DND-41 (cell line): ENCODE results near the gene RNU6-1.

ENCODE experiments used
- EZH2 ChIP-seq: IDR thresholded peaks from 3 replicates; pipeline ENCODE4 v1.6.1; 2012; ENCODE audit warnings: borderline replicate concordance, low read depth, mild to moderate bottlenecking, moderate library complexity, low read length, inconsistent platforms; ENCODE audit not compliant: severe bottlenecking
- TF ChIP-seq, protein P1 (sequence below): IDR thresholded peaks from 2 replicates; pipeline ENCODE4 v1.5.1; 2012; ENCODE audit warnings: borderline replicate concordance, low read length, moderate library complexity, mild to moderate bottlenecking; ENCODE audit not compliant: poor library complexity, severe bottlenecking; ENCODE audit errors: extremely low read depth

DNA sequence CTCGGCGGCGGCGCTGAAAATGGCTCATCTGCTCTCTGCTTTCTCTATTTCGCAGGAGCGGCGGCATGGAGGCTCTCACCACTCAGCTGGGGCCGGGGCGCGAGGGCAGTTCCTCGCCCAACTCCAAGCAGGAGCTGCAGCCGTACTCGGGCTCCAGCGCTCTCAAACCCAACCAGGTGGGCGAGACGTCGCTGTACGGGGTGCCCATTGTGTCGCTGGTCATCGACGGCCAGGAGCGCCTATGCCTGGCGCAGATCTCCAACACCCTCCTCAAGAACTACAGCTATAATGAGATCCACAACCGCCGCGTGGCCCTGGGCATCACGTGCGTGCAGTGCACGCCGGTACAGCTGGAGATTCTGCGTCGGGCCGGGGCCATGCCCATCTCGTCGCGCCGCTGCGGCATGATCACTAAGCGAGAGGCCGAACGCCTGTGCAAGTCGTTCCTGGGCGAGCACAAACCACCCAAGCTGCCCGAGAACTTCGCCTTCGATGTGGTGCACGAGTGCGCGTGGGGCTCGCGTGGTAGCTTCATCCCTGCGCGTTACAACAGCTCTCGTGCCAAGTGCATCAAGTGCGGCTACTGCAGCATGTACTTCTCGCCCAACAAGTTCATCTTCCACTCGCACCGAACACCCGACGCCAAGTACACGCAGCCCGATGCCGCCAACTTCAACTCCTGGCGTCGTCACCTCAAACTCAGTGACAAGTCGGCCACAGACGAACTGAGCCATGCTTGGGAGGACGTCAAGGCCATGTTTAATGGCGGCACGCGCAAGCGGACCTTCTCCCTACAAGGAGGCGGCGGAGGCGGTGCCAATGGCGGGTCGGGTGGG is 13.7 kb downstream of the RNU6-1 start:
- TF ChIP-seq, protein P1, sequence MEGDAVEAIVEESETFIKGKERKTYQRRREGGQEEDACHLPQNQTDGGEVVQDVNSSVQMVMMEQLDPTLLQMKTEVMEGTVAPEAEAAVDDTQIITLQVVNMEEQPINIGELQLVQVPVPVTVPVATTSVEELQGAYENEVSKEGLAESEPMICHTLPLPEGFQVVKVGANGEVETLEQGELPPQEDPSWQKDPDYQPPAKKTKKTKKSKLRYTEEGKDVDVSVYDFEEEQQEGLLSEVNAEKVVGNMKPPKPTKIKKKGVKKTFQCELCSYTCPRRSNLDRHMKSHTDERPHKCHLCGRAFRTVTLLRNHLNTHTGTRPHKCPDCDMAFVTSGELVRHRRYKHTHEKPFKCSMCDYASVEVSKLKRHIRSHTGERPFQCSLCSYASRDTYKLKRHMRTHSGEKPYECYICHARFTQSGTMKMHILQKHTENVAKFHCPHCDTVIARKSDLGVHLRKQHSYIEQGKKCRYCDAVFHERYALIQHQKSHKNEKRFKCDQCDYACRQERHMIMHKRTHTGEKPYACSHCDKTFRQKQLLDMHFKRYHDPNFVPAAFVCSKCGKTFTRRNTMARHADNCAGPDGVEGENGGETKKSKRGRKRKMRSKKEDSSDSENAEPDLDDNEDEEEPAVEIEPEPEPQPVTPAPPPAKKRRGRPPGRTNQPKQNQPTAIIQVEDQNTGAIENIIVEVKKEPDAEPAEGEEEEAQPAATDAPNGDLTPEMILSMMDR = no peak
- TF ChIP-seq EZH2 = no peak
